ENCODE measurements around the gene FRMD4A. TPM values are rescaled to one million over a fixed set of nuclear protein-coding genes. Genes with fewer than 3 reads are reported as not detected.

Gene FRMD4A
- total and polyA plus RNA-seq, 2 of the 4 experiments (the other 2 are of a cell fraction) = 30.3 to 68.8 TPM

GRCh38 chr10:13803566-13804554 lies 526.9 kb downstream of the FRMD4A start:
- peak; percentile 62 for ATAC-seq (ENCODE audit: low read depth)
- peak overlapping the region; percentile 36; the same call in 1 of the 2 replicates for H4K91ac ChIP-seq (ENCODE audit: insufficient read depth, low read depth, low read length)
- H3K56ac ChIP-seq (ENCODE audit: extremely low read depth, insufficient read depth, low read length) = no peak overlapping the region
- no peak overlapping the region for H2AFZ ChIP-seq (replicated peaks; ENCODE audit: low read length, poor library complexity)
- H3K4me2 ChIP-seq (ENCODE audit: low read depth, low read length) = 0 out of 2 replicates have a peak overlapping the region, but pooled peaks have one; percentile 1
- H3K27ac ChIP-seq (ENCODE audit: insufficient read depth, low read length) = no peak overlapping the region
- H2BK5ac ChIP-seq (ENCODE audit: low read depth, low read length, poor library complexity, severe bottlenecking) = no peak overlapping the region
- no peak overlapping the region for H3K14ac ChIP-seq (replicated peaks; ENCODE audit: low read depth, low read length)
- peaks cover 10% of the 10 kb centered on the region; the same call in 1 of the 2 replicates for H3K9me1 ChIP-seq (ENCODE audit: insufficient read depth, low read length)
- H4K8ac ChIP-seq (ENCODE audit: low read depth in 2 of 2, low read length in 2 of 2) = no peak overlapping the region
- no peak overlapping the region for H3K23ac ChIP-seq (ENCODE audit: low read depth, low read length)
- ChIA-PET CTCF (interaction anchor here (0.7 to 1.8 kb wide), 4 partner anchors 11 to 14 kb away, joined by 3 to 5 read pairs (median 4); no protein-coding TSS in a partner anchor), POLR2A (ENCODE audit: unreplicated experiment) (no interaction called here)
- in situ Hi-C loops (cut with MboI; ENCODE audit: low sequenced_read_pairs) (no loop called here), dilution Hi-C loops (cut with HindIII; ENCODE audit: low sequenced_read_pairs, unreplicated experiment) (no loop called here), intact Hi-C loops (cut with micrococcal nuclease) (loop anchor here (5.0 kb wide), 1 partner anchor 283 kb away; no protein-coding TSS in a partner anchor)
- H3K27me3 ChIP-seq (ENCODE audit: control insufficient read depth, insufficient read depth, low read length) = no peaks in the 10 kb centered on the region
- H3K36me3 ChIP-seq (ENCODE audit: control insufficient read depth, insufficient read depth, low read length) = no peaks in the 10 kb centered on the region; the same call in 1 of the 2 replicates
- peaks cover 12% of the 10 kb centered on the region for H3K4me1 ChIP-seq (ENCODE audit: control insufficient read depth, insufficient read depth, low read length)
- peaks cover 4% of the 10 kb centered on the region; the same call in 1 of the 2 replicates for H4K20me1 ChIP-seq (ENCODE audit: insufficient read depth, low read length)
- no peak overlapping the region for H2BK120ac ChIP-seq (ENCODE audit: low read depth, low read length)
- H3K9me3 ChIP-seq (ENCODE audit: control insufficient read depth, insufficient read depth, low read length) = no peaks in the 10 kb centered on the region
- H3K9ac ChIP-seq (ENCODE audit: low read depth, low read length) = no peak overlapping the region
- TF ChIP-seq BHLHE40 (IDR thresholded peaks at IDR 0.05; ENCODE audit: low read depth, low read length) (peak; percentile 27; the same call in 1 of the 2 replicates), MAFK (IDR thresholded peaks at IDR 0.05; ENCODE audit: low read depth, low read length) (no peak), RFX5 (IDR thresholded peaks at IDR 0.05; ENCODE audit: low read depth, low read length) (no peak)
- no peak overlapping the region for H2BK15ac ChIP-seq (ENCODE audit: low read depth, low read length)
- DNase-seq = peak; percentile 41
- H3K4me3 ChIP-seq (ENCODE audit: insufficient read depth, low read depth, low read length) = no peak overlapping the region
- H2AK5ac ChIP-seq (ENCODE audit: low read depth, low read length) = peak overlapping the region; percentile 40; the same call in 1 of the 2 replicates
- BruUV-seq (replicated peaks) = no TSS peak
- no peak overlapping the region for H3K4ac ChIP-seq (ENCODE audit: low read depth, low read length)
- H2BK20ac ChIP-seq (ENCODE audit: low read depth, low read length) = no peak overlapping the region
- H4K5ac ChIP-seq (ENCODE audit: low read depth, low read length) = no peak overlapping the region
- WGBS, 2 experiments (ENCODE audit: extremely low coverage in 2 of 2, insufficient read length in 1 of 2) = 100% methylated on average over 1 of the region's 18 CpGs; no CpG with 5 or more reads in 1 of the 2 experiments
- H3K79me1 ChIP-seq (ENCODE audit: low read depth in 1 of 2, low read length in 2 of 2) = peaks cover 16 to 44% of the 10 kb centered on the region in 2 experiments
- peak overlapping the region; percentile 46 for H2AK9ac ChIP-seq (replicated peaks; ENCODE audit: low read depth, low read length, poor library complexity)
- no peak overlapping the region for H3K18ac ChIP-seq (ENCODE audit: low read depth, low read length)

Measured in IMR-90 (cell line).